Activated gamma-delta T cell treated with Interleukin-2 at 50 U/mL for 16 hours (primary cell): ENCODE data around the gene PLAC1.

Source experiments
- DNase-seq: peaks from one replicate; pipeline ENCODE4 v3.0.0-alpha.2; 2020

Gene PLAC1

GRCh38 chrX:134533952-134534351 is 124.3 kb downstream of the PLAC1 start:
- no peak for DNase-seq

GRCh38 chrX:134533352-134533751 is 124.9 kb downstream of the PLAC1 start:
- DNase-seq = no peak

GRCh38 chrX:134530845-134531244 is 127.4 kb downstream of the PLAC1 start:
- no peak for DNase-seq

GRCh38 chrX:134529481-134529880 is 128.8 kb downstream of the PLAC1 start:
- no peak for DNase-seq

- DNase-seq = no peak
Observed at GRCh38 chrX:134528960-134529359, 129.3 kb downstream of the PLAC1 start.

- no peak for DNase-seq
Observed at GRCh38 chrX:134526399-134526798, 131.9 kb downstream of the PLAC1 start.

- no peak for DNase-seq
Observed at GRCh38 chrX:134525086-134525792, 133.0 kb downstream of the PLAC1 start.

- no peak for DNase-seq
Observed at GRCh38 chrX:134524181-134524580, 134.1 kb downstream of the PLAC1 start.

- DNase-seq = no peak
Observed at GRCh38 chrX:134520860-134521390, 137.3 kb downstream of the PLAC1 start.
